K562 (cell line): ENCODE data around the gene SPAG17. TPM values are rescaled to one million over a fixed set of nuclear protein-coding genes. Genes with fewer than 3 reads are reported as not detected.

ENCODE experiments used
- BMI1 ChIP-seq: fragments of 150-350 bp; IDR thresholded peaks from 2 replicates; pipeline ENCODE4 v1.6.1; 2014; ENCODE audit warnings: low read length
- CBX8 ChIP-seq: fragments of 200-600 bp; sonication (generic); IDR thresholded peaks from 2 replicates; pipeline ENCODE4 v1.6.1; 2012; ENCODE audit warnings: borderline replicate concordance, mixed run types, low read depth, mild to moderate bottlenecking, moderate library complexity, mixed read lengths, low read length, control low read depth, inconsistent platforms; ENCODE audit not compliant: poor library complexity, severe bottlenecking; ENCODE audit errors: extremely low read depth
- CHCHD3 ChIP-seq: fragments of 250-450 bp; sonication (Bioruptor Pico); IDR thresholded peaks from 2 replicates; pipeline ENCODE4 v2.1.2; 2022; ENCODE audit warnings: mild to moderate bottlenecking
- GTF2A2 ChIP-seq: IDR thresholded peaks from 2 replicates; pipeline ENCODE4 v1.6.1; 2016; ENCODE audit warnings: mild to moderate bottlenecking, missing genetic modification characterization, missing compliant biosample characterization
- HEY1 ChIP-seq: fragments of 250-450 bp; sonication (Bioruptor Pico); IDR thresholded peaks from 2 replicates; pipeline ENCODE4 v1.5.0; 2020; ENCODE audit warnings: mild to moderate bottlenecking, moderate library complexity, borderline replicate concordance
- MCM7 ChIP-seq, 2 experiments: fragments of 450-650 bp; IDR thresholded peaks; 2 replicates each; pipeline ENCODE4 v1.6.1; 2016 to 2018
- SMAD4 ChIP-seq: fragments of 250-450 bp; sonication (Bioruptor Pico); conservative IDR thresholded peaks from 2 replicates; pipeline ENCODE4 v1.8.0; 2021; ENCODE audit warnings: inconsistent platforms, mild to moderate bottlenecking, moderate library complexity
- SMARCA4 ChIP-seq: fragments of 450-650 bp; IDR thresholded peaks from 2 replicates; pipeline ENCODE4 v1.6.1; 2016
- YY1 ChIP-seq, 3 experiments: IDR thresholded peaks; 2 replicates each; pipeline ENCODE4 v1.6.1; 2011; ENCODE audit warnings: low read length in 2 of 3, mild to moderate bottlenecking in 2 of 3, moderate library complexity in 2 of 3, borderline replicate concordance in 1 of 3, control low read depth in 1 of 3, low read depth in 1 of 3; ENCODE audit not compliant: insufficient read depth in 3 of 3, insufficient replicate concordance in 2 of 3, control insufficient read depth in 1 of 3, insufficient read length in 1 of 3; ENCODE audit errors: extremely low read depth in 1 of 3
- ZBTB17 ChIP-seq: fragments of 450-650 bp; formaldehyde crosslinking; IDR thresholded peaks from 2 replicates; pipeline ENCODE4 v1.4.0; 2020; ENCODE audit warnings: mild to moderate bottlenecking
- ZNF175 ChIP-seq: fragments of 200-800 bp; sonication (Bioruptor generic); IDR thresholded peaks from 2 replicates; pipeline ENCODE4 v1.6.1; 2016; ENCODE audit warnings: low read depth, mild to moderate bottlenecking, missing genetic modification characterization, missing compliant biosample characterization
- ZNF354B ChIP-seq: fragments of 250-450 bp; sonication (Bioruptor Pico); IDR thresholded peaks from 2 replicates; pipeline ENCODE4 v1.4.0; 2020
- ZNF75A ChIP-seq: fragments of 450-650 bp; formaldehyde crosslinking; IDR thresholded peaks from 2 replicates; pipeline ENCODE4 v1.4.0; 2020; ENCODE audit warnings: mild to moderate bottlenecking
- polyA plus RNA-seq, 8 experiments: library from polyadenylated mRNA; depleted of rRNA in 4 of 8; stranded (reverse) in 5 of 8; unstranded in 3 of 8; fragments of >200 nt; fragmentation: Nextera tagmentation in 2 of 8; fragmentation: Illumina TruSeq in 1 of 8; extraction: Ambion mirVana in 2 of 8; extraction: Trizol in 1 of 8; gene quantifications; 2 replicates each; pipeline versions ENCODE4 v1.2.1 to v1.2.3, GENCODE V29; 2011 to 2014; ENCODE audit warnings: inconsistent platforms in 1 of 8, missing spikeins in 1 of 8
- total RNA-seq, 7 experiments: library from RNA; depleted of rRNA in 6 of 7; stranded (reverse); fragments of >200 nt in 6 of 7; fragmentation: Illumina TruSeq in 2 of 7; extraction: Trizol in 2 of 7; gene quantifications; 2 replicates each; pipeline versions ENCODE4 v1.2.1 to v1.2.3, GENCODE V29; 2011 to 2021; ENCODE audit warnings: low replicate concordance in 1 of 7
- TF ChIP-seq, protein P1 (sequence below): fragments of 450-650 bp; IDR thresholded peaks from 2 replicates; pipeline ENCODE4 v1.6.1; 2016; ENCODE audit warnings: mild to moderate bottlenecking, moderate library complexity
- TF ChIP-seq, protein P2 (sequence below): fragments of 450-650 bp; conservative IDR thresholded peaks from 2 replicates; pipeline ENCODE4 v1.6.1; 2016; ENCODE audit warnings: missing genetic modification characterization, low read depth, mild to moderate bottlenecking, missing compliant biosample characterization, moderate library complexity

Gene SPAG17
- total and polyA plus RNA-seq, 9 of the 15 experiments (the other 6 are each of a cell fraction or from before 2014, with no cell fraction given) = 0.07 to 2.1 (median 1.5) TPM

DNA sequence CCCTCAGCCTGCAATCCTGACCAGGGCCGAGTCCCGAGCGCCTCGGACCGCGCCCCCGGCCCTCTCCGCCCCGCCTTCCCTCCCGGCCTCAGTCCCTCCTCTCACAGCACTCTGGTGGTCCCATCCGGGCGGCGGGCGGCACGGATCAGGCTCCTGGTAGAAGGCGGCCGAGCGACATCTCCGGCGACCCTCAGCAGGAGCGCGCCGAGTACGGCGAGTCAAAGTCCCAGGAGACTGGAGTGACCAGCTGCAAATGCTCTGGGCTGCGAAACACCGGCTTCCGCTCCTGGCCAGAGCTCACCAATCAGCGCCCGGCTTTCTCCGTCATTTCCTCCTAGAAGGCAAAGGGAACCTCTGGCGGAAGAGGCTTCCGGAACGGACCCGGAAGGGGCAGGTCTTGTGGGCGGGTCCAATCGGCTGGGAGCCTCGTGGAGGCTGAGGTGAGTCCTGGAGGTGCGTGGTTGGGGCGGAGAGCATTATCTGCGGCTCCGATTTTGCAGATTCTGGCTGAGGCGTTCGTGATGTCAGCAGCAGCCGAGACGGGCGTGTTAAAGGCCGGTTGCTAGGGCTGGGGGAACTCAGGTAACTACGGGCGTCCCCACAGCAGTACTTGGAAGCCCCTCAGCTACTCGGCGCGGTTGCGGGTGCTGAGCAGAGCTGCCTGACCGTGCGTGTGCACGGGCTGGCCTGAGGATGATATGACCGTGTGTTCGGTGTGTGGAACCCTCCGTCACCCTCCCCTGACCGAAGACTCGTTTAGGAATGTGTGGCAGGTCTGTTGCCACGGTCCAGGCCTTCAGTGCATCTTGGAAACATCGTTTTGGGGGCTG is 255.5 kb downstream of the SPAG17 start, which contains the start of the genes GDAP2 and WDR3 (continued):
- TF ChIP-seq, protein P1, sequence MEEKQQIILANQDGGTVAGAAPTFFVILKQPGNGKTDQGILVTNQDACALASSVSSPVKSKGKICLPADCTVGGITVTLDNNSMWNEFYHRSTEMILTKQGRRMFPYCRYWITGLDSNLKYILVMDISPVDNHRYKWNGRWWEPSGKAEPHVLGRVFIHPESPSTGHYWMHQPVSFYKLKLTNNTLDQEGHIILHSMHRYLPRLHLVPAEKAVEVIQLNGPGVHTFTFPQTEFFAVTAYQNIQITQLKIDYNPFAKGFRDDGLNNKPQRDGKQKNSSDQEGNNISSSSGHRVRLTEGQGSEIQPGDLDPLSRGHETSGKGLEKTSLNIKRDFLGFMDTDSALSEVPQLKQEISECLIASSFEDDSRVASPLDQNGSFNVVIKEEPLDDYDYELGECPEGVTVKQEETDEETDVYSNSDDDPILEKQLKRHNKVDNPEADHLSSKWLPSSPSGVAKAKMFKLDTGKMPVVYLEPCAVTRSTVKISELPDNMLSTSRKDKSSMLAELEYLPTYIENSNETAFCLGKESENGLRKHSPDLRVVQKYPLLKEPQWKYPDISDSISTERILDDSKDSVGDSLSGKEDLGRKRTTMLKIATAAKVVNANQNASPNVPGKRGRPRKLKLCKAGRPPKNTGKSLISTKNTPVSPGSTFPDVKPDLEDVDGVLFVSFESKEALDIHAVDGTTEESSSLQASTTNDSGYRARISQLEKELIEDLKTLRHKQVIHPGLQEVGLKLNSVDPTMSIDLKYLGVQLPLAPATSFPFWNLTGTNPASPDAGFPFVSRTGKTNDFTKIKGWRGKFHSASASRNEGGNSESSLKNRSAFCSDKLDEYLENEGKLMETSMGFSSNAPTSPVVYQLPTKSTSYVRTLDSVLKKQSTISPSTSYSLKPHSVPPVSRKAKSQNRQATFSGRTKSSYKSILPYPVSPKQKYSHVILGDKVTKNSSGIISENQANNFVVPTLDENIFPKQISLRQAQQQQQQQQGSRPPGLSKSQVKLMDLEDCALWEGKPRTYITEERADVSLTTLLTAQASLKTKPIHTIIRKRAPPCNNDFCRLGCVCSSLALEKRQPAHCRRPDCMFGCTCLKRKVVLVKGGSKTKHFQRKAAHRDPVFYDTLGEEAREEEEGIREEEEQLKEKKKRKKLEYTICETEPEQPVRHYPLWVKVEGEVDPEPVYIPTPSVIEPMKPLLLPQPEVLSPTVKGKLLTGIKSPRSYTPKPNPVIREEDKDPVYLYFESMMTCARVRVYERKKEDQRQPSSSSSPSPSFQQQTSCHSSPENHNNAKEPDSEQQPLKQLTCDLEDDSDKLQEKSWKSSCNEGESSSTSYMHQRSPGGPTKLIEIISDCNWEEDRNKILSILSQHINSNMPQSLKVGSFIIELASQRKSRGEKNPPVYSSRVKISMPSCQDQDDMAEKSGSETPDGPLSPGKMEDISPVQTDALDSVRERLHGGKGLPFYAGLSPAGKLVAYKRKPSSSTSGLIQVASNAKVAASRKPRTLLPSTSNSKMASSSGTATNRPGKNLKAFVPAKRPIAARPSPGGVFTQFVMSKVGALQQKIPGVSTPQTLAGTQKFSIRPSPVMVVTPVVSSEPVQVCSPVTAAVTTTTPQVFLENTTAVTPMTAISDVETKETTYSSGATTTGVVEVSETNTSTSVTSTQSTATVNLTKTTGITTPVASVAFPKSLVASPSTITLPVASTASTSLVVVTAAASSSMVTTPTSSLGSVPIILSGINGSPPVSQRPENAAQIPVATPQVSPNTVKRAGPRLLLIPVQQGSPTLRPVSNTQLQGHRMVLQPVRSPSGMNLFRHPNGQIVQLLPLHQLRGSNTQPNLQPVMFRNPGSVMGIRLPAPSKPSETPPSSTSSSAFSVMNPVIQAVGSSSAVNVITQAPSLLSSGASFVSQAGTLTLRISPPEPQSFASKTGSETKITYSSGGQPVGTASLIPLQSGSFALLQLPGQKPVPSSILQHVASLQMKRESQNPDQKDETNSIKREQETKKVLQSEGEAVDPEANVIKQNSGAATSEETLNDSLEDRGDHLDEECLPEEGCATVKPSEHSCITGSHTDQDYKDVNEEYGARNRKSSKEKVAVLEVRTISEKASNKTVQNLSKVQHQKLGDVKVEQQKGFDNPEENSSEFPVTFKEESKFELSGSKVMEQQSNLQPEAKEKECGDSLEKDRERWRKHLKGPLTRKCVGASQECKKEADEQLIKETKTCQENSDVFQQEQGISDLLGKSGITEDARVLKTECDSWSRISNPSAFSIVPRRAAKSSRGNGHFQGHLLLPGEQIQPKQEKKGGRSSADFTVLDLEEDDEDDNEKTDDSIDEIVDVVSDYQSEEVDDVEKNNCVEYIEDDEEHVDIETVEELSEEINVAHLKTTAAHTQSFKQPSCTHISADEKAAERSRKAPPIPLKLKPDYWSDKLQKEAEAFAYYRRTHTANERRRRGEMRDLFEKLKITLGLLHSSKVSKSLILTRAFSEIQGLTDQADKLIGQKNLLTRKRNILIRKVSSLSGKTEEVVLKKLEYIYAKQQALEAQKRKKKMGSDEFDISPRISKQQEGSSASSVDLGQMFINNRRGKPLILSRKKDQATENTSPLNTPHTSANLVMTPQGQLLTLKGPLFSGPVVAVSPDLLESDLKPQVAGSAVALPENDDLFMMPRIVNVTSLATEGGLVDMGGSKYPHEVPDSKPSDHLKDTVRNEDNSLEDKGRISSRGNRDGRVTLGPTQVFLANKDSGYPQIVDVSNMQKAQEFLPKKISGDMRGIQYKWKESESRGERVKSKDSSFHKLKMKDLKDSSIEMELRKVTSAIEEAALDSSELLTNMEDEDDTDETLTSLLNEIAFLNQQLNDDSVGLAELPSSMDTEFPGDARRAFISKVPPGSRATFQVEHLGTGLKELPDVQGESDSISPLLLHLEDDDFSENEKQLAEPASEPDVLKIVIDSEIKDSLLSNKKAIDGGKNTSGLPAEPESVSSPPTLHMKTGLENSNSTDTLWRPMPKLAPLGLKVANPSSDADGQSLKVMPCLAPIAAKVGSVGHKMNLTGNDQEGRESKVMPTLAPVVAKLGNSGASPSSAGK = no peak; the same call in 1 of the 2 replicates
- TF ChIP-seq HEY1 (CRISPR knock-in tag) (no peak), ZBTB17 (CRISPR knock-in tag) (no peak), ZNF354B (no peak), CHCHD3 (no peak), ZNF175 (no peak), BMI1 (no peak), GTF2A2 (no peak), ZNF75A (CRISPR knock-in tag) (no peak), SMAD4 (no peak), MCM7 (IDR thresholded peaks at IDR 0.05) (no peak), YY1 (IDR thresholded peaks at IDR 0.05; ENCODE audit: borderline replicate concordance in 1 of 3, control insufficient read depth in 1 of 3, extremely low read depth in 1 of 3, insufficient read depth in 3 of 3, insufficient read length in 1 of 3, insufficient replicate concordance in 2 of 3, low read depth in 1 of 3, low read length in 2 of 3) (no peak), SMARCA4 (no peak), CBX8 (no peak)
- TF ChIP-seq, protein P2, sequence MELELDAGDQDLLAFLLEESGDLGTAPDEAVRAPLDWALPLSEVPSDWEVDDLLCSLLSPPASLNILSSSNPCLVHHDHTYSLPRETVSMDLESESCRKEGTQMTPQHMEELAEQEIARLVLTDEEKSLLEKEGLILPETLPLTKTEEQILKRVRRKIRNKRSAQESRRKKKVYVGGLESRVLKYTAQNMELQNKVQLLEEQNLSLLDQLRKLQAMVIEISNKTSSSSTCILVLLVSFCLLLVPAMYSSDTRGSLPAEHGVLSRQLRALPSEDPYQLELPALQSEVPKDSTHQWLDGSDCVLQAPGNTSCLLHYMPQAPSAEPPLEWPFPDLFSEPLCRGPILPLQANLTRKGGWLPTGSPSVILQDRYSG (tag) = no peak
